Measurements from ENCODE around the gene EML3. TPM values are rescaled to one million over a fixed set of nuclear protein-coding genes. Genes with fewer than 3 reads are reported as not detected.
"Not testable (repeated sequence)": the region's sequence is repeated elsewhere in the genome, so short reads cannot be mapped to it uniquely, and the experiment has no call there.

Gene EML3
- polyA plus RNA-seq, 3 donors: 32.2 to 40.6 (median 38.0) TPM

DNA sequence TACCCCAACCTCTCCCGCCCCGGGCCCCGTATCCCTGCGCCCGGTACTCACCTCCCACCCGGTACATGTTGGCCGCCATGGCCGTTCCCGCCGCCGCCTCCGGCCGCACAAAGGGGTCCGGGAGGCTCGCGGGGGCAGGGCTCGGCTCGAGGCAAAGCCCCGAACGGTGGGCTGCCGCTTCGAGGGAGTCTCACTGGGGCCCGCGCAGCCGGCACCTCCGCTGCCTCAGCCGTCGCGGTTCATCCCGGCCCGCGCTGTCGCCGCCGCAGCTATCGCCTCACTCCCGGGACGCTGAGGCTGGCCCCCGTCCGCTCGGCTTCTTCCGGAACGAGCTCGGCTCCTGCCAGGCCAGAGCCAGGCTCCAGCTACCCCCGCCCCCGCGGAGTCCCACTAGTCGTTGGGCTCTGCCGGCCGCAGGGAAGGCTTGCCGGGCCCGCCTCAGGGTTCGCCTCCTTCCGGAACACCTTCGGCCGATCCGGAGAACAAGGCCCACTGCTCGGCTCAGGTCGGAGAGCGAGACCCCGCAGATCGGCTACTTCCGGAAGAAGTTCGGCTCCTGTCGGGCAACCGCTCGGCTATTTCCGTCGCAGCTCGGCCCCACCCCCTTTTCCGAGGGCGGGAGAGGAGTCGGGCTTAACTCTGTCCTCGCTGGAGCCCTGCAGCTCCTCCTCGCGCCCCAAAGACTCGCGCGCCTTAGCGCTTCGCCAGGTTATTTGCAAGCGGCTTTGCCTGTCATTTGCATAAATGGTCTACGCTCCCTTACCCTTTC is 11.0 kb downstream of the EML3 start, which contains the start of gene MTA2:
MTA2 (minus strand) TSS at position 494 of the 769 bp plus-strand sequence; CDS start at position 79, 415 bp downstream.
- peak; percentile 98 for DNase-seq

DNA sequence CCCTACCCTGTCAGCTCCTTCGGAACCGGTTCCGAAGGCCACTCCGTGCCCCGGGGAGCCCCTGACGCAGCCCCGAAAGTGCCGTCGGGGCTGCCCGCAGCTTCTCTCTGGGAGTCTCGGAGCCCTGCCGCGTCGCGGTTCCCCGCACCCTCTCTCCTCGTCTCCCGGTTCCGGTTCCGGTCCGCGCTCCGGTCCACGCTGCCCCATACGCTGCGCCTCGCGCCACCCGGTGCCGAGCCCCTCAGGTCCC is 11.5 kb downstream of the EML3 start:
- no peak for DNase-seq

DNA sequence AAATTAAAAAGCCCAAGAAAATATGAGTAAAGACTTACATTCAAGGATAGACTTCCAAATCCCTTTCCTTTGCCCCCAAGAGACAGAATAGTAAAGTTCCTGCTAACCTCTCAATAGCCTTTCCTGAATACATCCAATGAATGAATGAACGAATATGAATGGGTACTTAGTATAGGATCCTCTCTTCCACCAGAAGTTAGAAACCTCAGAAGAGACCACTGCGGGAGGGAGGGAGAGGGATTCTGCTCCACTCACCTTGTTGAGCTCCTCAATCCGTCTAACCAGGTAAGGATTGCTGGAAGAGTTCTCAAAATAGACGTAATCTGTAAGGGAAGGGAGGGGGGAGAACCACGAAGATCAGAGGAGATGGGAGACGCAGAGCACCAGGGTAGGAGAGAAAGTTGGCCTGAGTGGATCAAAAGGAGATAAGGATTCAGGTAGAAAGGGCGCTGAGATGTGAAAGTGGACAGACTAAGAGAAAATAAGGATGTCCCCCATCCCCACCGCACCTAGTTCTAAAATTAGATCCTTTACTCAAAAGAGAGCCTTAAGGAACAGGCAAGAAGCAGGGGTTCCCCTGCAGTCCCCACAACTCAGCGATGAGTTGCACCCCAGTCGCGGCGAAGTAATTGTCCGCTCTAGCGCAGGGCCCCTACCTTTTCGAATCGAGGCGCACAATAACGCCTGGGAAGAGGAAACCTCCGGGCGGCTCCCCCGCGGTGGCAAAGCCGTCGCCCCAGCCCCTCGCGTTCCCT is 12.0 kb downstream of the EML3 start:
- no peak for DNase-seq

- no peak for DNase-seq
These were observed 12.7 kb downstream of the EML3 start for GRCh38 chr11:62599901-62600300.

DNA sequence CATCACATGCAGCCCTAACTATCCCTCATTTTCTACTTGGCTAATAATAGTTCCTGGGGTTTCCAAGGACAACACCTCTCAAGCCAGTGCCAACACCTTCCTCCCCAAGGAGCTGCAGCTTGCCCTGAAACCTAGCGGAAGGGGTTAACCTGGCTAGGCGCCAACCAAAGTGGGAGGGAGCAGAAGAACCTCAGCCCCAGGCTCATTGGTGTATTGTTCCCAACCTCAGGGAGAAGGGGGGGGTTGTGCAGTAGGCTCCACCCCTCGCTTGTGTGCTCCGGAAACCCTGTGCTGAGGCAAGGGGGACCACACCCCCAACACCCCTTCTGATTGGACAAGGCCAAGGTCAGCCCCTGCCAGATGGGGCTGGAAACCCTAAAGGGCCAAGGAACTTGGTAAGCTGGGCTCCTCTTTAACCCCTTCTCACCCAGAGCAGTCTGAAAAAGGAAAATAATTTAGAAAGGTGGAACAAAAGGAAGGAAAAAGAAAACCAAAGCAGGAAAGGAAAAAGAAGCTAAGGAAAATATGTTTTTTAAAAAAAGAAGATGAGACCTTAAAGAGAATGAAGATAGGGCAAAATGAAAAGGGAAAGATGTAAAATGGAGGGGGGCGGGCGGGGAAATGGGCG is 13.4 kb downstream of the EML3 start:
- peak; percentile 96 for DNase-seq

GRCh38 chr11:62595124-62595523 is 17.5 kb downstream of the EML3 start:
- DNase-seq: no peak

DNA sequence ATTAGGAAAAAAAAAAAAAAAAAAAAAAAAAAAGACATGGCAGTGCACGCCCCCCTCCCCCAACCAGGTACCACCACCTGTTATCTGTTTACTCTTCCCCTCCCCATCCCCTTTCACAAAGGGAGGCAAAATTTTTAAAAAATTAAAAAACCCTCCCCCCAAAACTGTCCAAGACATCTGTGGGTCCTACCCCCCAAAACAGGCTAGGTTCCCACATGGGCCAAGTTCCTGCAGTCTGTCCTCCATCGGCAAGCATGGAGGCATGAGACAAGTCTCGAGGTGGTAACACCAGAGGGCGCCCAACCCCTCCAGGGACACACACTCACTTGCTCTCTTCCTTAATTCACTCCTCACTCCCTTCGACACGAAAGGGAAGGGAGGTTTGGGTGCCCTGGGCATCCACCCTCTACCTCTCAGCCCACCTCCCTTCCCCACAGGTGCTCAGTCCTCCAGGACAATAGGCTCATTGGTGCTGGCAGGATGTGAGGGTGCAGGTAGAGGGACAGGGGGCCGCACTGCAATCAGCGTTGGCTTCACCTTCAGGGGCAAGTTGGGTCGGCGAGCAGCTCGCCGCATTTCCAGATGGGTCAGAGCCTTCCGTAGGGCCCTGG is 19.0 kb downstream of the EML3 start:
- no peak for DNase-seq

GRCh38 chr11:62592989-62593421 is 19.6 kb downstream of the EML3 start:
- DNase-seq: no peak

GRCh38 chr11:62592146-62592815 is 20.3 kb downstream of the EML3 start:
- DNase-seq: no peak

DNA sequence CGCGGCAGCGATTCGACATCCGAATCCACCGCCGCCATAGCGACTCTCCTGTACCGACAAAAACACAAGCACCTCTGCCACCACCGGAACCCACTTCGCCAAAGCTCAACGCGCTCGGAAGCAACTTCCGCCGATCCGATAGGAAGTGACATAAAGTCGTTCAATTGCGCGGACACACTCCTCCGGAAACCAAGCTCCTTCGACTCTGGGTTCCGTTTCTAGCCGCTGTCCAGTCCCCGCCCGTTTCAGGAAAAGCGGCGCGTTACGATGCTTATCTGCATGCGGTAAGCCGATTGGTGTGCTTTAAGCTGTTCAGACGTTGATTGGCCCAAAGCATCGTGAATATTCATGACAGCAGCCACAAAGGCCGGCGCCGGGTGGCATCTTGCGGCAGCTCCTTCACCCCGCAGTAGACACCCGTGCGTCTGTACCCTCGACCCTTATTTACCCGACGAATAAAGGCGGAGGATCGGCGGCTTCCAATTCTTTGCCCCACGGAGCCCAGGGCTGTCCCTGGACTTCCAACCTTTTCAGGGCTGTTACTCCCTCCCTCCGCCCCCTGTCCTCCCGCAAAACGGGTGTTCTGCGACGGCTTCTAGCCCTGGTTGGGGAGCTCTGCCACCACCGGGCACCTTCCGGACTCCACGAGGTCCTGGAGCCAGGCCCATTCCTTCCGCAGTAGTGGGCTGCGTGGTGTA is 21.0 kb downstream of the EML3 start, which contains the start of gene TUT1:
TUT1 (minus strand) TSS at position 76 of the 698 bp plus-strand sequence; CDS start at position 38, 38 bp downstream.
- peak; percentile 99 for DNase-seq

DNA sequence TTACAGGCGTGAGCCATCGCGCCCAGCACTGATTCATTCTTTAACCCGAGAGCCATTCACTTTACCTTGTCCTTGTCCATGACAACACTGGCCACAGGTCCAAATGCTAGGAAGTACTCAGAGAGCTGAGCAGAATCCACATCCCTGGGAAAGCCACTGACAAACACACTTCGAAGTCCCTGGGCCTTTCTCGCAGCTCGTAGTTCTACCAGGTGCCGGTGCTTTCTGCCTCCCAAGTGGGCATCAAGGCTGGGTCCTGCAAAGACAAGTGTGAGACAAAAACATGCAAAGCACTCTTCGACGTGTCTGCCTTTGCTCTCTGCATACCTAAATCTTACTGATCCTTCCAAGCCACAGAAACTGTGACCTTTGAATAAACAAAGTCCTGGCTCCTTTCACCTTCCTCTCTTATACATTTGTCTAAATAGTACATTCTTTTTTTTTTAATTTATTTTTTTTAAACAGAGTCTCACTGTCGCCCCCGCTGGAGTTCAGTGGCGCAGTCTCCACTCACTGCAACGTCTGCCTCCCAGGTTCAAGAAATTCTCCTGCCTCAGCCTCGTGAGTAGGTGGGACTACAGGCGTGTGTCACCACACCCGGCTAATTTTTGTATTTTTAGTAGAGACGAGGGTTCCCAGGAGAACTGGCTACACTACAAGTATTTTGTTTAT is 23.5 kb downstream of the EML3 start:
- no peak for DNase-seq

- not testable (repeated sequence) for DNase-seq
These were observed 27.2 kb downstream of the EML3 start for GRCh38 chr11:62585356-62585755.

DNA sequence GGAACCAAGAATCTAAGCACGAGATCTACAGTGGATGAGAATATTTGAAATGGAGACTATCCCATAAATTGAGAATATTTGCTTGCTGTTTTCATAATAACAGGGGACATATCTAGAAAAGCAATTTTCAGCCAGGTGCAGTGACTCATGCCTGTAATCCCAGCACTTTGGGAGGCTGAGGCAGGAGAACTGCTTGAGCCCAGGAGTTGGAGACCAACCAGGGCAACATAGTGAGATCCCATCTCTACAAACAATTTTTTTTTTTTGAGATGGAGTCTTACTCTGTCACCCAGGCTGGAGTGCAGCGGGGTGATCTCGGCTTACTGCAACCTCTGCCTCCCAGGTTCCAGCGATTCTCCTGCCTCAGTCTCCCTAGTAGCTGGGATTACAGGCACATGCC is 30.8 kb downstream of the EML3 start:
- DNase-seq: not testable (repeated sequence)

DNA sequence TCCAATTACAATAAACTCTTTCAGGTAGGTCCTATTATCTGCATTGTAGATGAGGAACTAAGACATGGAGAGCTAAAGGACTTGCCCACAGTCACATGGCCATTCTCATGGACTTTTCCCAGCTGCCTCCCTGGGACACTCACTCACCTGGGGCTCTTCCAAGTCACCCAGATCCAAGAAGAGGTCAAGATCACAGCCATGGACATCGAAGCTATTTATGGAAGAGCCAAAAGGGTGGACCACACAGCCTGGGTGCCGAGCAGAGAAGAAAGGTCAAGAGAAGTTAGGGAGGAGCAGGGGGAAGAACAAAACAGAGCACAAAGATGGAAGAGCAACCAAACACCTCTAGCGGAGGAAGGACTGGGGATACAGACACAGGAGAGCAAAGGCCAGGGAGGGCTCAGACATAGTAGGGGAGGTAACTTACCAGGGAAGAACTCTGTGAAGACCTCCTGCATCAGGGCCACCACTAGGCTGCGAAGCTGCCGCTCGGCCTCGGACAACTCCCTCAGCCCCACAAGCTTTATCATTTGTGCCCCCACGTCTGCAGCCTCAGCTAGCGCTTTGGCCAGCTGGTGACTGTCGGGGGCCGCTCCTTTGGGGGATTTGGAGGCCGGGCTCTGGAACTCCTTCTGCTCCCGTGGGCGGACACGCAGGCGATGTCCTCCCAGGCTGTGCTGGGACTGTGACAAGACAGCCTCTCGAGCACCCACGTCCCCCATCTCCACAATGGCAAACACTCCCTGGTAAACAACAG is 31.4 kb downstream of the EML3 start:
- DNase-seq: no peak

DNA sequence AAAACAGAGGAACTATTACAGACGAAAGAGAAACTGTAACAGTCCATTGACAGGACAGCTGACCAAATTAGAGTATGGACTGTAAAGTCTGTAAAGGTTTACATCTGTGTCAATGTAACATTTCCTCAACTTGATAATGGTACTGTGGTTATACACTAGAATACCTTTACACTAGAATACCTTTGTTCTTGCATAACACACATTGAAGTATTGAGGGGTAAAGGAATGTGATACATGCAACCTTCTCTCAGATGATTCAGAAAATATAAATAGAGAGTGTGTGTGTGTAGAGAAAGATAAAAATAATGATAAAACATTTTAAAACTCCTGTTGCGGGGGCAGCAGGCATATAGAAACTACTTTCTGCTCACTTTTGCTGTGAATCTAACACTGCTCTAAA is 33.3 kb downstream of the EML3 start:
- DNase-seq: no peak

GRCh38 chr11:62578541-62578940 is 34.0 kb downstream of the EML3 start:
- no peak for DNase-seq

GRCh38 chr11:62577046-62577714 is 35.4 kb downstream of the EML3 start:
- DNase-seq: no peak

GRCh38 chr11:62575837-62576236 is 36.7 kb downstream of the EML3 start:
- DNase-seq: no peak

- DNase-seq: no peak
These were observed 37.4 kb downstream of the EML3 start for GRCh38 chr11:62575156-62575555.
